Skin epidermis (tissue), 12 donors: ENCODE data around the gene SRGN.

Experiments
- H3K27ac ChIP-seq, 21 experiments: fragments of 200-600 bp; sonication (generic) in 11 of 21; one replicate each; pipeline ENCODE4 v1.5.0; 2020; ENCODE audit warnings: mild to moderate bottlenecking in 3 of 21, inconsistent platforms in 2 of 21, moderate library complexity in 2 of 21
- H3K4me3 ChIP-seq, 7 experiments: fragments of 200-600 bp; sonication (generic) in 2 of 7; one replicate each; pipeline ENCODE4 v1.5.0; 2020; ENCODE audit warnings: inconsistent platforms in 2 of 7, mild to moderate bottlenecking in 2 of 7, moderate library complexity in 1 of 7

Gene SRGN

DNA sequence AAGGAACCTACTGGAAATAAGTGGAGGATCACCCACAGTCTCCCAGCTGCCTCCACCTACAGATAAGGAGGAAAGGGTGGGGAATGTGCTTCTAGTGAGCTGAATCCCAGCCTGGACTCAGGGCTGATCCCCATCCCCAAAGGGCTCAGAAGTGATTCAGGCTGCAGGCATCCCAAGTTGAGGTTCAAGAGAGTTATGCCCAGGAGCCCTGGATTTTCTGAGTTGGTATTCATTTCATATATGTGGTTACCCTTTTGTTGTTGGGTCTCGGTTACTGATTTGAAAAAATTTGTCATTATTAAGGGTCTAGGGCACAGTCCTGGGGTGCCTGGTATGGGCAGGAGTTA is 30.0 kb upstream of the SRGN start:
- H3K27ac ChIP-seq, result peak overlapping the region in 18 of 21 experiments; percentile 1 to 81 (median 61)
- no peak overlapping the region for H3K4me3 ChIP-seq

- Histone ChIP-seq H3K4me3 (no peak overlapping the region), H3K27ac (peak overlapping the region in 4 of 21 experiments; percentile 23 to 82 (median 78))
Observed at GRCh38 chr10:69060127-69060798, 27.6 kb upstream of the SRGN start.

GRCh38 chr10:69061305-69062161 is 26.4 kb upstream of the SRGN start:
- Histone ChIP-seq H3K27ac (peak overlapping the region in 20 of 21 experiments; percentile 59 to 84 (median 80)), H3K4me3 (peak overlapping the region in 3 of 7 experiments; percentile 8 to 15 (median 15))

DNA sequence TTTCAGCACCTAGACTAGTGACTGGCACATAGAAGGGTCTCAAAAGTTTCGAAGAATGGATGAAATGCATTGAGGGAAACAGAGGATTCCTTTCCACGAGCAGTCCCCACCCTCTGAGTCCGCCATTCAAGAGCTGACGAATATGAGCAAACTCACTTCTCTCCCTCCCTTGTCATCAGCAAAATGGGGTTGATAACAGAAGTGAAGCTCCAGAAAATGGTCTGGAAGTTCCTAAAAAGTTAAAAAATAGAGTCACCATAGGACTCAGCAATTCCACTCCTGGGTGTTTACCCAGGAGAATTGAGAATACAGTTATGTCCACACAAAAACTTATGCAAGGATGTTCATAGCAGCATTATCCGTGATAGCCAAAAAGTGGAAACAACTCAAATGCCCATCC is 25.0 kb upstream of the SRGN start:
- peak overlapping the region in 6 of 21 experiments; percentile 60 to 84 (median 80) for H3K27ac ChIP-seq

GRCh38 chr10:69064762-69065328 is 23.1 kb upstream of the SRGN start:
- peak overlapping the region in 16 of 21 experiments; percentile 13 to 69 (median 44) for H3K27ac ChIP-seq

More for the DNA sequence above, 25.0 kb upstream of the SRGN start:
- no peak overlapping the region for H3K4me3 ChIP-seq

DNA sequence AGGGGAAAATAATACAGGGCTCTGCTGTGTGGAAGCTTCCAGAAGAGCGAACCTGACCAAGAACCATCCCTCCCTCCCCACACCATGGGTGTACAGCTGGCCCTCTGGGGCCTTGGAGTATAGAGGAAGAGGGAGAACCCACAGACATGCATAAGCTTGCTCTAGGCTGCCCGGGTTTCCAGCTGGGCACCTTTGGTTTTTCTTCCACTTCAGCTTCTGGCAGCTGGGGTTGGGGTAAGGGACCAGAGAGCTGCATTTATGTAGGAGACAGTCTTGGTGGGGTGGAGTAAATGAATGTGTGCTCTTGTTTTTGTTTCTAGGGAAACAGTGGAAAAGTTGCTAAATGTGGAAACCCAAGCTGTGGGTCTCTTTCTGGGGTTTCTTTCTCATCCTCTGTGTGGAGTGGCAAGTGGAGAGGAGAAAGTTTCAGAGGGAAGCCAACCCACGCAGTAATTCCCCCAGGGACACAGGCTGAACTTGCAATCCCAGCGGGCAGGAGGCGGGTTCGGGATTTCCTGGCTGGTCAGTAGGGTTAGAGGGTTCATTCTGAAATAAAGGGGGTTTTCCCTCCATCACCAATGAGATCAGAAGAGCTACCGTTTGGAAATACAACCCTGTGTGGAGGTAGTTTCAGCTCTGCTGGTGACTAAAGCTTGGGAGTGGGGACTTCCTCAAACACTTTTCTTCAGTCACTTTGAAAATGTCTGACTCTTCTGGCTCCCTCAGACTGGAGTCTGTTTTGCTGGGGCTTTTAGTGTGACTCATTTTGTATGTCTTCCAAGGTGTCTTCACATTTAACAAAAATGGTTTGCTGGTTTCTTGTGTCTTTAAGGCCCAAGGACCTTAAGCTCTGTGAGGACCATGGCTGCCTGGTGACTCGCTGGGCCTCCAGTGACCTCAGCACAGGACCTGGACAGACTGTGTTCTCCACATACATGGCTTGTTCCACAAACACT is 22.2 kb upstream of the SRGN start:
- peak overlapping the region in 20 of 21 experiments; percentile 6 to 69 (median 41) for H3K27ac ChIP-seq
- H3K4me3 ChIP-seq, result no peak overlapping the region

More at GRCh38 chr10:69064762-69065328, 23.1 kb upstream of the SRGN start:
- no peak overlapping the region for H3K4me3 ChIP-seq

- H3K27ac ChIP-seq, result no peak overlapping the region
- H3K4me3 ChIP-seq, result no peak overlapping the region
Observed at GRCh38 chr10:69067189-69067588, 20.7 kb upstream of the SRGN start.

DNA sequence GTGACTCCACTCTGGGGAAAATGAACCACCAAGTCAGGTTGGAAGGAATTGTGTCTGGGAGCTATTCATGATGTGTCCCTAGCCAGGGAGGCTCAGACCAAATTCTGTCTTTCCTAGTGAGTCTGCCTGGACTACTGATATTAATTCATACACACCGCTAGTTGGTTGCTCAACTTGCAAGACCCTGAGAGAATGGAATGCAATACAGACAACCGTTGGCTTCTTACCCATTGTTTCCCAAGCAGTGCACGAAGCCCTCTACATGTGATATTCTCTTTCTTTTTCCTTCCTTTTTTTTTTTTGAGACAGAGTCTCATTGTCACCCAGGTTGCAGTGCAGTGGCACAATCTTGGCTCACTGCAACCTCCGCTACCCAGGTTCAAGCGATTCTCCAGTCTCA is 19.4 kb upstream of the SRGN start:
- H3K27ac ChIP-seq, result no peak overlapping the region
- H3K4me3 ChIP-seq, result no peak overlapping the region

- no peak overlapping the region for H3K27ac ChIP-seq
- no peak overlapping the region for H3K4me3 ChIP-seq
Observed at GRCh38 chr10:69069090-69070042, 18.5 kb upstream of the SRGN start.

DNA sequence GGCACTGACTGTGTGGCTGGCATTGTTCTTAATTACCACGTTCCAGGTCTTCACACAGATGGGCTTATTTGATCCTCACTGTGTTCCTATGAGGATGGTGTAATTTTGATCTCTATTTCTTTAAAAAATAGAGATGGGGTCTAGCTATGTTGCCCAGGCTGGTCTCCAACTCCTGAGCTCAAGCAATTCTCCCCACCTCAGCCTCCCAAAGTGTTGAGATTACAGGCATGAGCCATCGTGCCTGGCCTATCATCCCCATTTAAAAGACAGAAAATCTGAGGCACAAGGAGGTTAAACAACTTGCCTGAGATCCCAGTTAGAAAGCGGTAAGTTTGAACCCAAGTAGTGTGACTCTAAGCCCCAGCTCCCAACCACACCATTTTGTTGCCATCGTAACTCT is 17.0 kb upstream of the SRGN start:
- H3K4me3 ChIP-seq, result no peak overlapping the region
- no peak overlapping the region for H3K27ac ChIP-seq

DNA sequence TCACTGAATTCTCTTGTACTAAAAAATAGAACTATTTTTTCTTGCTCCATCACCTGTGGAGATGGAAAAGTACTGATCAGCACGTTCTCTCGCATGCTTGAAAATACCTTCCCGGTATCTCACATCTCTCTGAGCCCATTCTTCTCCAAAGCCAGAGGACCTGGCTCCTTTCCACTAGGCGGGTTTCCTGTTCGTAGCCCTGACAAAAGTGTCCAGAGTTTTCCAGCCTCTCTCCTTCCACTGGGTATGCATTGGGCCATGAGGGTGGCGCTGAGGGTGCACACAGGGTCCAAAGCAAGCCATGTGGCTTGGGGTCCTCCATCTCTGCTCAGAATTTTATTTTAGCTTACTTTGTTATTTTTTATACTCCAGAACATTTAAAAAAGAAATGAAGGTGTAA is 16.3 kb upstream of the SRGN start:
- Histone ChIP-seq H3K4me3 (no peak overlapping the region), H3K27ac (no peak overlapping the region)

DNA sequence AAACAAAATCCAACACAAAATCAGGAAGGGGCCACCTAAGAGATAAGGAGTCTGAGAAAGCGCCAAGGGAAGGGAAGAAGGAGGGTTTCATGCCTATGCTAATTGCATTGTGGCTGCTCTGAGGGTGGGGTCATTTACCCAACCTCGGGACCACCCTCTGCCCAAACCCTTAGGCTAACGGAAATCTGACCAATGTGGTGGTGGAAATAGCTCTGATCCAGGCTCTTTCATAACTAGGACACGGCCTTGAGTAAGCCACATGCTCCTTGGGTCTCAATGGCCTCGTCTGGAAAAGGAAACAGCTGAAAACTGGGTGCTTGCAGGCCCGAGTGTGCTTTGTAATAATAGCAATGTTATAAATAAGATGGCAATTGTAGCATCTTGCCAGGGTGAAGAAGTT is 14.9 kb upstream of the SRGN start:
- no peak overlapping the region for H3K27ac ChIP-seq
- no peak overlapping the region for H3K4me3 ChIP-seq

DNA sequence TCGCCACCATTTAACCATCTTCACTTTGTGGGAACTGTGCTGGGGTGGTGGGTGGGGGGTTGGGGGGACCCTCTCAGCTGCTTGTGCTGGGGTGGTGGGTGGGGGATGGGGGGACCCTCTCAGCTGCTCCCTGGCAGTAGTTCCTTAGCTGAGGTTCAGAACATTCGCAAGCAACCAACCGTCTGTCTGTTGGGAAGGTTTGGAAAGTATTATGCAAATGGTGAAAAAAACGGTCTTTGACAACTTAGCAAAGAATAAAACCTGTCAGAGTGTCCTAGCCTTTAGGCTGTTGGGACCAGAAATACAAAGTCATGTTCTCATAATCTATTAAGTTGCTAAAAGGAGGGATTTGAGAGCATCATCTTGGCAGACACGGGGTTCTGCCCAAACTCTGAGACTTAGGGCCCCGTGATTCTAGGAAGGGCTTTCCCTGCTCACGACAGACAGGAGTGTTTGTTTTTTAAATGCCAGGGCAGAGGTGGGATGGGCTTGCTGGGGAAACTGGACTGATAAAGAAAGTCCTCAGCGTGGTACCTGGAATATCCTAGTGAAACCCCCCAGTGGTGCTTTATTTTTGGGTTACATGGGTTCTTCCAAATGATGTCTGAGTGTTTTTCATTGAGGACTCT is 14.1 kb upstream of the SRGN start:
- H3K27ac ChIP-seq, result no peak overlapping the region
- H3K4me3 ChIP-seq, result no peak overlapping the region

GRCh38 chr10:69074532-69074931 is 13.4 kb upstream of the SRGN start:
- no peak overlapping the region for H3K4me3 ChIP-seq
- H3K27ac ChIP-seq, result no peak overlapping the region

GRCh38 chr10:69075431-69075830 is 12.5 kb upstream of the SRGN start:
- no peak overlapping the region for H3K27ac ChIP-seq
- H3K4me3 ChIP-seq, result no peak overlapping the region

GRCh38 chr10:69078311-69078710 is 9.6 kb upstream of the SRGN start:
- no peak overlapping the region for H3K4me3 ChIP-seq
- H3K27ac ChIP-seq, result no peak overlapping the region

DNA sequence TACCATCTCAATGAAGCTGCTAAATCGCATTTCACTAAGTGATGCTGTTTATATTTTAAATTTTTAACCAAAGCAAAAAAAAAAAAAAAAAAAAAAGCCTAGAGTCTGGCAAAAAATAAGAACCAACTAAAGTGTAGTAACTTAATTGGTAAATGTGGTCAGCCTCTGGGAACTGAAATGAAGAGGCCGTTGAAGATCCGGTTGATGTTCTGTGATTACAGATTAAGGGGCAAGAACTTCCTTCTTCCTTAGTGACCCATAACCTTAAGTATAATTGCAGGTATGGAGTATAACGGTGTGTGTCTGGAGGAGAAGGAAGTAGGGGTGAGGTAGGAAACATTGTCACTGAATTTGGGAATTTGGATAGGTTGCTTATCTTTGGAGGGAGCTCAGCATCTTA is 7.7 kb upstream of the SRGN start:
- Histone ChIP-seq H3K4me3 (no peak overlapping the region), H3K27ac (no peak overlapping the region)

GRCh38 chr10:69086001-69086509 is 1.8 kb upstream of the SRGN start:
- Histone ChIP-seq H3K4me3 (peak overlapping the region in 2 of 7 experiments; percentile 15 to 24), H3K27ac (peak overlapping the region in 15 of 21 experiments; percentile 7 to 90 (median 81))
